ENCODE measurements around the gene PIK3R6.
A peak's percentile ranks its signal among the peaks of the same experiment; 100 is the strongest.

PIK3R6 gene

GRCh38 chr17:8791910-8792270 lies 75.6 kb downstream of the PIK3R6 start:
- DNase-seq: no peak

- no peak for DNase-seq
Measured at GRCh38 chr17:8791248-8791909, 76.1 kb downstream of the PIK3R6 start.

GRCh38 chr17:8789743-8790142 lies 77.7 kb downstream of the PIK3R6 start:
- no peak for DNase-seq

GRCh38 chr17:8788998-8789397 lies 78.5 kb downstream of the PIK3R6 start:
- no peak for DNase-seq

- peak; percentile 26 for DNase-seq
Measured at GRCh38 chr17:8785547-8786413, 81.7 kb downstream of the PIK3R6 start.

GRCh38 chr17:8782176-8782575 lies 85.3 kb downstream of the PIK3R6 start:
- no peak for DNase-seq

- no peak for DNase-seq
Measured at GRCh38 chr17:8781776-8782175, 85.7 kb downstream of the PIK3R6 start.

- DNase-seq: no peak
Measured at GRCh38 chr17:8776881-8777280, 90.6 kb downstream of the PIK3R6 start.

- no peak for DNase-seq
Measured at GRCh38 chr17:8776248-8776647, 91.2 kb downstream of the PIK3R6 start.

- no peak for DNase-seq
Measured at GRCh38 chr17:8766731-8767130, 100.7 kb downstream of the PIK3R6 start.

GRCh38 chr17:8762012-8762411 lies 105.5 kb downstream of the PIK3R6 start:
- no peak for DNase-seq

GRCh38 chr17:8758137-8758596 lies 109.3 kb downstream of the PIK3R6 start, which contains the start of gene SPDYE4:
Gene SPDYE4 (minus strand): TSS chr17:8758546. CDS start chr17:8758382, 164 bp downstream.
- DNase-seq: no peak

GRCh38 chr17:8757189-8757588 lies 110.3 kb downstream of the PIK3R6 start:
- DNase-seq: no peak

- DNase-seq: no peak
Measured at GRCh38 chr17:8755590-8756255, 111.8 kb downstream of the PIK3R6 start.

- DNase-seq: no peak
Measured at GRCh38 chr17:8754890-8755289, 112.6 kb downstream of the PIK3R6 start.

GRCh38 chr17:8753976-8754440 lies 113.5 kb downstream of the PIK3R6 start:
- no peak for DNase-seq

- DNase-seq: no peak
Measured at GRCh38 chr17:8753136-8753975, 114.1 kb downstream of the PIK3R6 start.
